GM20431 (cell line): ENCODE measurements around the gene TBL1X.
"Not testable (repeated sequence)": the region's sequence is repeated elsewhere in the genome, so short reads cannot be mapped to it uniquely, and the experiment has no call there.

ENCODE experiments used
- in situ Hi-C: fragments of 300-500 bp; cut with MseI, MboI; formaldehyde crosslinking; loops from one replicate; pipeline ENCODE4 v1.15.0; 2020; ENCODE audit warnings: low sequenced_read_pairs; ENCODE audit not compliant: unreplicated experiment

Gene TBL1X

DNA sequence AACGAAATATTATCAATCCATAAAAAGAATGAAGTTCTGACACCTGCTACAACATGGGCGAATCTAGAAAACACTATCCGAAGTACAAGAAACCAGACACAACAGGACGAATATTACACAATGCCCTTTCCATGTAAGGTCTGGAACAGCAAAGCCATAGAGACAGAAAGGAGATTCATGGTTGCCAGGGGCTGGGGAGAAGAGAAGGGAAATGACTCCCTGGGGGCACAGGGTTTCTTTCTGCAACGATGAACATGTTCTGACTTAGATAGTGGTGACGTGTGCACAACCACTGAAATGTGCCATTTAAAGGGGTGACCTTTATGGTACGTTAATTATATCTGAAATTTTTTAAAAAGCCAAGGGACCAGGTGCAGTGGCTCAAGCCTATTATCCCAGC, 272.5 kb downstream of the TBL1X start:
- in situ Hi-C loops: no loop called here

DNA sequence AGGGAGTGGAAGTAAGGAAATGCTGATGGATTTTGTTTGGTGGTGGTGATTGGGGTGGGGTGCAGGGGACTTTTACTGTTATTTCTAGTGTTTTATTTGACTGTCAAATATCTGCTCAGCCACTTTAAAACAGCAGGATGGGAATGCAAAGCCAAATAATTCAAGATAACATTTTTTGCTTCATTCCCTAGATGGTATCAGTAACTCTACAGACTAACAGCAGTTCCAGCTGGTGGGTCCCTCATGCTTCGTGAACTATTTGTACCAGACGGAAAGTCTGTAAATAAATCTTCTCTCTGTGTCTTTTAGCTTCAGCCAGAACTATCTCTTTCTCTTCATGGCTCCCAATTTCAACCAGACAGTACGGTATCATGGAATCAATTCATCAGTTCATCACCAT, 273.3 kb downstream of the TBL1X start:
- in situ Hi-C loops: no loop called here

DNA sequence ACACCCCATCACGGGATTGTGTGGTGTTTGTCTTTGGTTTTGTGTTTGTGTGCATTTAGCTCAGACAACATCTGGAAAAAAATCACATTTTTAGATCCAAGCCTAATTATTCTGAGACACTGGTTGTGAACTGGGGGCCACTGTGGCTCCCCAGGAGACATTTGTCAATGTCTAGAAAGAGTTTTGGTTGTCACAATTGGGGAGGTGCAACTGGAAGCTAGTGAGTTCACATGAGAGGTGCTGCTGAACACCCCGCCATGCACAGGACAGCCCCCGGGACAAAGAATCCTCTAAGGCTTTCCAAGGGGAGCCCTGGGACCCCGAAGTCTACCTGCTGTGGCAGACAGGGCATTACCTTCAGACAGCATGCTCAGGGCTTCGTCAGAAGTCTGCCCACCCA, 274.3 kb downstream of the TBL1X start:
- in situ Hi-C loops: no loop called here

DNA sequence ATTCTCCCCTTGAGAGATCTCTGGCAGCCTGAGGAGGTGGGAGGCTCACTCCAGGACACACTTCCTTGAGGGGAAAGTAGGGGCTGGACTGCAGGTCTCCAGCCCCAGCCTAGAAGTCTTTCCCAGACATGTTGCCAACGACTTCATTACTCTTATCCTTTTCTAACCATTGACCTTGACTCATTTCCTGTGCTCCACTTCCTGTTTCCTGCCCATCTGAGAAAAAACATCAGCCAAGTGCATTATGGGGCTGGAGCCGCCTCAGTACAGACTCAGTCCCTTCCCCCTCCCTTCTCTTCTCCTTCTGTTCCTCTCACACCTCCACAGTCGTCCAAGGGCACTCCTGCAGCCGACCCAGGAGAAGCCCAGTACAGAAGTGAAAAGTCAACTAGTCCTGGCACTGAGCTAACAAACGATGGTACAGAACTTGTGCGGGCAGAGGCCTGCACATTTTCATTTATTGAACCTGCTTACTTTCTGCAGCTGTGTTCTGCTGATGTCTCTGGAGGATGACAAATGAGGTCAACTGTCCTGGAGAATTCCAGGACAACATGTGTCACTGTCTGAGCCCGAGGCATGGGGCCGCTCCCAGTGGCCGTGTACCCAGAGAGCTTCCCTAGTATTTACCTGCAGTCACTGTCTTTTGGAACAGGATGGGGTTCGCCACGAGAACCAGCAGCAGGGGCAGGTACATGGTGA, 280.7 kb downstream of the TBL1X start:
- in situ Hi-C loops: no loop called here

DNA sequence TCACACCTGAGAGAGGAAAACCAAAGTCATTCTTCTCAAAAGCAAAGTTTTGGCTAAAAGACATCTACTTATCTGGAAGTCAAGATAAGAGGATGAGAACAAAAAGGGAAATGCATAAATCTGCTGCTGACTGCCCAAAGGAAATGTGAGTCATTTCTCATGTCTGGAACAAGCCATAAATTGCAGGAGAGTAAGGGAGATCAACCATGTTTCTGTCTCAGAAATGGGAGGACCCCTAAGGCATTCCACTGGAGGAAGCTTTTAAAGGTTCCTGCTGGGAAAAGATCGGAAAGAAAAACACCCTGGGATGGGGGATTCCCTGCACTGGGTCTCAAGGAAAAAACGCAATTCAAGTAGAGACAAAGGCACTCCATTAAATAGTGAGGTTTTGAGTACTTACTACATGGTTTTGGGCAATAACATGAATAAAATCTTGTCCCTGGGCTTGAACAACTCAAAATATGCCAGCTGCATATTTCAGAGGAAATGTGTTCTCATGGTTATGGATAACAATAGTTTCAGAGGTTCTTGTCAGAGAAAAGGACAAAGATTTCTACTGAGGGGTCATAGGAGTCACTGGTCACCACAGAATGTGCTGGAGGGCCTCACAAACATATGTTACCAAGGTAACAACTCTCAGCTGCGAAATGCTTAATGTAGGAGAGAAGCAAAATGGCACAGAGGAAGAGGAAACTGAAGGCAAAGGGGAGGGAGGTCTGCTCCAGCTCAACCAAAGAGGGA, 281.5 kb downstream of the TBL1X start:
- in situ Hi-C loops: no loop called here

DNA sequence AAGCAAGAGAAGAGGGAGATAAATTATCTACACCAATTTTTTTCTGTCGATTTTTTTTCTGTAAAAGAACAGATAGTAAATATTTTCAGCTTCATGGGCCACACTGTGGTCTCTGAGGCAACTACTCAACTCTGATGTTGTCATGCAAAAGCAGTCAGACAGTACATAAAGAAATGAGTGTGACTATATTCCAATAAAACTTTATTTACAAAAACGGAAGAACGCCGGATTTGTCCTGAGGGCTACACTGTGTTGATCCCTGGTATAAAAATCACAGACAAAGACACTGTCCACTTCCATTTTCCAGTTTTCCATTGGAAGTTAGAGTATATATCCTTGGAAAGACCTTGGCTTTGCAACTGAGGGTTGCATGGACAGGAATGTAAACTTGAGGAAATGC, 282.8 kb downstream of the TBL1X start:
- in situ Hi-C loops: no loop called here

DNA sequence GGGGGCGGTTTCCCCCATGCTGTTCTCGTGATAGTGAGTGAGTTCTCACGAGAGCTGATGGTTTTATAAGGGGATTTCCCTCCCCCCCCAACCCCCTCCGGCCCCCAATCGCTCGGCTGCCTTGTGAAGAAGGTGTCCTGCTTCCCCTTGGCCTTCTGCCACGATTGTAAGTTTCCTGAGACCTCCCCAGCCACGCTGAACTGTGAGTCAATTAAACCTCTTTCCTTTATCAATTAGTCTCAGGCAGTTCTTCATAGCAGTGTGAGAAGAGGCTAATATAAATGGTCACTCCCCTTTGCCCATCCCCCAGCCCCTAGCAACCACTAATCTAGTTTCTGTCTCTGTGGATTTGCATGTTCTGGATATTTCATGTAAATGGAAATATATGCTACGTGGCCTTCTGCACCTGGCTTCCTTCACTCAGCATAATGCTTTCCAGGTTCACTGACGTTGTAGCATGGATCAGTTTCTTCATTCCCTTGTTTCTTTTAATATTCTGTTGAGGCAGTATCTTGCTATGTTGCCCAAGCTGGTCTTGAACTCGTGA, 284.4 kb downstream of the TBL1X start:
- in situ Hi-C loops: no loop called here

DNA sequence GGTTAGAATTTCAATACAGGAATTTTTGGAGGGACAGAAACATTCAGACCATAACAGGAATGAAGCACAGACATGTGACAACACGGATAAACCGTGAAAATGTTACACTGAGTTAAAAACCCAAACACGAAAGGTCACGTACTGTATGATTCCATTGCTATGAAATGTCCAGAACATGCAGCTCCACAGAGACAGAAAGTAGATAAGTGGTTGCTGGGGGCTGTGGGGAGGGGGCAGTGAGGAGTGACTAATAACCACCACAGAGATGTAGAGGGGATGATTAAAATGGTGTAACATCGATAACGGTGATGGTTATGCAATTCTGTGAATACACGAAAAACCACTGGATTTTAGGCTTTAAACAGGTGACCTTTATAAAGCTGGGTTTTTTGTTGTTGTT, 292.5 kb downstream of the TBL1X start:
- in situ Hi-C loops: no loop called here

DNA sequence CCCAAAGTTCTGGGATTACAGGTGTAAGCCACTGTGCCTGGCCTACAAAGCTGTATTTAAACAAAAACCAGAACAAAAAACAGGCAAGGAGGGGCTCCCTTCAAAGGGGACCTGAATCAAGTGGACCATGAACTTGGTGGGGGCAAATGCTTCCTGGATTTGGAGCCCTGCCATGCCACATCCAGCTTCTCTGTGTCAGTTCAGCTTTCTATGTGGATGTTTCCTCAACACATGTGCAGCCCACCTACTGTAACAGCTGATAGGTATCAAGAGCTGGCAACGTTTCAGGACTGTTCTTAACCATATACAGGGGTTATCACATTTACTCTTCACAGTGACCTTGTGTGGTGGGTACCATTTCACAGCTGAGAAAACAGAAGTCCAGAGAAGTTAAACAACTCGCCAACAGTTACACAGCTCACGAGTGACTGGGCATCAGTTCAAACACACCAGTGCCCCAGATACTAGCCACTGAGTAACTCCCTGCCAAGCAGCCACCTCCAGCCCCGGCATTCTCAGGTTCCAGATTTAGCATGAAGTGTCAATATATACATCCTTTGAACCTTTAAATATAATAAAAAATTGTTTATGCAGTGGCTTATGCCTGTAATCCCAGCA, 293.3 kb downstream of the TBL1X start:
- in situ Hi-C loops: no loop called here

DNA sequence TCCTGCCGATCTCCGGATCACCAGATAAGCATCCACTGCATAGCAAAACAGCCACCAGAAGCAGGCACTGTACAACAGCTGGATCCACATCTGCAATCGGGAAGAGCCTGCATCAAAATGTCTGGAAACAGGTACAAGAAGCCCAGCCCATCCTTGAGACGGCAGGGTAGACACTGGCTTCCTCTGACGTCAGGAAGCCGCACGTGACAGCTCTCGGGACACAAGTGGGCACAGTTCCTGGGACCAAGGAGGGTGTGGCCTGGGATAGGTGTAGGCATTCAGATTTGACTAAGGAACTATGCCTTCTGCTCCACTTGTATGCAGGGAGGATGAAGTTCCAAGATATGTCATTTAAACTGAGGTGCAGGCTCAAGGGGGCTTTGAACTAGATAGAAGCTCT, 294.5 kb downstream of the TBL1X start:
- in situ Hi-C loops: no loop called here

DNA sequence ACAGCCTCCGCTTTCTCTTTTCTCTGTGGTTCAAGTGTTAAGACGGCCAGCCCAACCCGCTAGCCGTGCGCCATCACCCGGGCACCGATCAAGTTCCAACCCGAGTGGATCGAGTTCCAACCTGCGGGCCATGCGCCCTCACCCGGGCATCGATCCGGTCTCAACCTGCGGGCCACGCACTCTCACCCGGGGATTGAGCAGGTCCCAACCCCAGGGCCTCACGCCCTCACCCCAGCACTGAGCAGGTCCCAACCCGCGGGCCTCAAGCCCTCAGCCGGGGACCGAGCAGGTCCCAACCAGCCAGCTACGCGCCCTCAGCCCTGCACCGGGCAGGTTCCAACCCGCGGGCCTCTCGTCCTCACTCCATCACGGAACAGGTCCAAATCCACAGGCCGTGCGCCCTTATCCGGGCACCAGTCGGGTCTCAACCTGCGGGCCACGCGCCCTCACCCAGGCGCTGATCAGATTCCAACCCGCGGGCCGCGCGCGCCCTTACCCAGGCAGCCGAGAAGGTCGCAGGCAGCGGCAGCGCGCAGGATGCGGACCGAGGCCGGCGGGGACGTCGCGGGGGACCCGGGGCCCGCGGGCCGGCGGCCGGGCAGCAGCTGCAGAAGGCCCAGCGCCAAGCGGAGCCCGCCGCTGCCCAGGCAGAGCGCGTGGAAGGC, 300.3 kb downstream of the TBL1X start:
- in situ Hi-C loops: no loop called here

DNA sequence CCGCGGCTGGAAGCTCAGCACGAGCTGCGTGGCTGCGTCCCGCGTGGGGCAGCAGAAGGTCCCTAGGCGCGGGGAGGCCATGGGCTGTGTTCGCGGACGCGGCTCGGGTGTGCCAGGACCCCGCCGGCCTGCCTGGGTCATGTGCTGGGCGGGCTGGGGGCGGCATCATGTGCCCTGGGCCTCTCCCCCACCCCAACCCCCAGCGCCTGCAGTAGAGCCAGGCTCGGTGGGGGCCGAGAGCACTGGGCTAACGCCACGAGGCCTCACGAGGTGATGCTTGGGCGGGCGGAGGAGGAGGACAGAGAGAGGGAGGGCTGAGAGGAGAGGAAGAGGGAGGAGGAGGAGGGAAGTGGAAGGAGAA, 300.9 kb downstream of the TBL1X start, which contains the start of gene GPR143:
TSS of gene GPR143 (minus strand) at position 111 of the 361 bp plus-strand sequence. CDS start at position 81, 30 bp downstream.
- in situ Hi-C loops: no loop called here

DNA sequence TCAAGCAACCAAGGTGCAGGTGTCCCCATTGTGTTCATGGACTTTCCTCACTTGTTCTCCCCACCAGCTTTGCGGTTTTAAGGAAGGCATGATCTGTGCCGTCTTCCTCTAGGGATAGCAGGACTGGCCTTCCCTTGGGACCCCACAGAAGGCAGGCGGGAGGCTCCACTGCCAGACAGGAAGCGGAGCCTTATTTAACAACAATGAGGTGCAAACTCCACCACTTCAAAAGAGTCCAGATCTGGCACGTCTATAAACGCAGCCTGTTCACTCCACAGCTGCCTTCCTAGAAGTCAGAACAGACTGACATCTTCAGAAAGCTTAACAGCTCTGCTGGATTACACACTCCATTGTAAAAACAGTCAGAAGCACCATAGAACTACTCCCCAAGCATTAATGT, 302.5 kb downstream of the TBL1X start:
- in situ Hi-C loops: no loop called here

DNA sequence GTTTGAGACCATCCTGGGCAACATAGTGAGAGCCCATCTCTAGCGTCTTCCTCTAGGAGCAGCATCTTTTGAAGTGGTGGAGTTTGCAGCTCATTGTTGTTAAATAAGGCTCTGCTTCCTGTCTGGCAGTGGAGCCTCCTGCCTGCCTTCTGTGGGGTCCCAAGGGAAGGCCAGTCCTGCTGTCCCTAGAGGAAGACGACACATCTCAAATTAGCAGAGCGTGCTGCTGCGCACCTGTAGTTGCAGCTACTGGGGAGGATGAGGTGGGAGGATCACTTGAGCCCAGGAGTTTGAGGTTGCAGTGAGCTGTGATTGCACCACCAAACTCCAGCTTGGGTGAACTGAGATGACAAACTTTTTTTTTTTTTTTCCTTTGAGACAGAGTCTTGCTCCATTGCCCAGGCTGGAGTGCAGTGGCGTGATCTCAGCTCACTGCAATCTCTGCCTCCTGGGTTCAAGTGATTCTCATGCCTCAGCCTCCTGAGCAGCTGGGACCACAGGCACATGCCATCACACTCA, 303.5 kb downstream of the TBL1X start:
- in situ Hi-C loops: not testable (repeated sequence)

DNA sequence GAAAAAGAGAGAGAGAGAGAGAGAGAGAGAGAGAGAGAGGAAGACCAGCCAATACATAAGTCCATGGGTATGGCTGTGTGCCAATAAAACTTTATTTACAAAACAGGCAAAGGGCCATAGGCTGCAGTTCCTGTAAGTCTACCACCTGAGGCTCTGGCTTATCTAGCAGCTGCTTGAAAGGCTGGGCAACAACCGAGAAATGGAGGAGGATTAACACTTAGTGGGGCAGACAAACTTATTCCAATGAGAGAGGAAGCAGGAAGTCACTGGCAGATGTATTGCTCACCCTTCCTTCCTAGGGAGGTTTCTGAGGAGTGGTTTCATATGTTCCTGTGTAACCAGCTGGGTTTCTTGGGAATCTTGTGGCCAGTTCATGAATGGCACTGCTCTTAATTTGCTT, 305.5 kb downstream of the TBL1X start:
- in situ Hi-C loops: no loop called here

DNA sequence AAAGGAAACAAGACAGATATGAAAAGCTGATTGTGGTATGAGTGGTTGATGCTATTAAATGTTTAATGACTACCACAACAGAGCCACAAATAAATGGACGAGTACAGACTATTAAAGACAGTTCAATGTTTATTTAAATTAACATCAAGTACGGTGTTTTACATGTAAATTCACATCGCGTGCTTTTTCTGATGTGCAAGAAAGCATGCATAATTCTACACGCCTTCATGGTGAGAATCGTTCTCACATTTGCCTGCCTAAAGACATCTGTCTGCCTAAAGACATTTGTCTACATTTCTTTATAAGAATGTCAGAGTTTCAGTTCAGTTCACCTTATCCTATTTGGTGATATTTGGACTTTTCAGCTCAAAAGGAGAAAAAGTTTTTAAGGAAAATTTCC, 308.1 kb downstream of the TBL1X start:
- in situ Hi-C loops: no loop called here

DNA sequence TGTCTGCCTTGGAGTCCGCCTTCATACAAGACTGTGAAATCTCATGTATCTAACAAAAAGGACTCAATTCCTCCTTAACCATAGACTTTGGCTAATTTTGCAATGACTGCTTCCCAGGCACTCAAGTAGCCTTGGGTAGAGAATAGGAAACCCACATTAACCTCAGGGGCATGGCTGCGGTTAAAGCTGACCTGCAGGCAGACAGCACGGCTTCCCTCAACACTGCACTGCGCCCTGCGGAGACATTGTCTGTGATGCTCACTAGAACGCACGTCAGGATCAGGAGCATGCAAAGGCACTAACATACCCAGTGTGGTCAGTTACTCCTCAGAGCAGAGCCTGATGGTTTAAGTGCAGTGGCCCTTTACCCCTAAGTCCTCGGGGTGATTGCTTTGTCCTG, 311.1 kb downstream of the TBL1X start:
- in situ Hi-C loops: no loop called here

DNA sequence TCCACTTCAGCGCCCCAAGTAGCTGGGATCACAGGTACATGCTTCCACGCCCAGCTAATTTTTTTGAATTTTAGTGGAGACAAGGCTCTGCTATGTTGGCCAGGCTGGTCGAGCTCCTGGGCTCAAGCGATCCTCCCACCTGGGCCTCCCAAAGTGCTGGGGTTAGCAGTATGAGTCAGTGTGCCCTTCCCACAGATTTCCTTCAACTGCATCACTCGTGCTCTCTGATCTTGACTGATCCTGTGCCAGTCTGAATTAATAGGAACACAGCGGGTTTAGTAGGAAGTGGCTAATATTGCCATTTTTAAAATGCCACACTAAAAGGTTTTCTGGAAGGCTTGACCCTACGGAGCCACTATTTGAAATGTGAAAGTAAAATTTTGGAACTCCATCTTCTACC, 317.1 kb downstream of the TBL1X start:
- in situ Hi-C loops: no loop called here

DNA sequence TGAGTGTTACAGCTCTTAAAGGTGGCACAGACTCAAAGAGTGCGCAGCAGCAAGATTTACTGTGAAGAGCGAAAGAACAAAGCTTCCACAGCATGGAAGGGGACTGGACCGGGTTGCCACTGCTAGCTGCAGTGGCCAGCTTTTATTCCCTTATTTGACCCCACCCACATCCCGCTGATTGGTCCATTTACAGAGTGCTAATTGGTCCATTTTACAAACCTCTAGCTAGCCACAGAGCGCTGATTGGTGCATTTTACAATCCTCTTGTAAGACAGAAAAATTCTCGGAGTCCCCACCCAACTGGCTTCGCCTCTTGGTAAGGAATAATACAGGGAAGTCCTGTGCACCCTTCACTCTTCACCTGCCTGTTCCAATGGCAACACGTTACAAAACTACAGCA, 319.5 kb downstream of the TBL1X start:
- in situ Hi-C loops: no loop called here

DNA sequence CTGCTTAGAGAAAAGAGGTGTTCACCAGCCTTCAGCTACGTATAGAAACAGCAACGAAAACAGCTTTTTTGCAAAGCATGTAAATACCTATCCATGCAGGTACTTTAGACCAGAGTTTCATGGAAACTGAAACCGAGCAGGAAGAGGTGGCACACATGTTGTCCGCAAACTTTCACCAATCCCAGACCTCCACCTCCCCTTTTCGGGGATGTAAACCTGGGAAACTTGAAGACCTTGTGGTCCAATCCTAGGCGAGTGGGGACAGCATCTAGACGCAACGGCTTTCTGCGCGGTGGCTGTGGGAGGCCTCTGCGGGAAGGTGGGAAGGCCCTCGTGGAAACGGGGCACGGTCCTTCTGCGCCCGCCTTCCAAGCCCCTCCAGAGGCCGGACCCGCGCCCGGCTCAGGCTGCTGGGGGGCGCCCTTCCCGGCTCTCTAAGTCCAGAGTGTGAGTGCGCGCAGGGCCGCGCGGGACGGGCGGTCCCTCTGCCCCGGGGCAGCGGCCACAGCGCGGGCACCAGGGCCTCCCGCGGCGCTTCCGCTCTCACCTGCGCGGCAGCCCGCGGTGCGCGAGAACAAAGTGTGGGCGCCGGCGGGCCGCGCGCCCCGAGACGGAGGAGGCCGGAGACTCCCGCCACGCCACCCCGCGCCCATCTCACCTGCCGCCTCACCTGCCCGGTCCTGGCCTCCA, 320.5 kb downstream of the TBL1X start:
- in situ Hi-C loops: no loop called here
